OCI-LY3 (cell line): ENCODE results near the gene KCNMA1.

Experiments
- H2AFZ ChIP-seq: fragments of 200-600, 300-600 bp; shearing (Covaris generic); 2 replicates; pipeline ENCODE4 v1.6.0; 2014; ENCODE audit warnings: antibody characterized with exemption, low read depth, low read length
- H3K27ac ChIP-seq: fragments of 200-600, 300-600 bp; sonication (generic); 2 replicates; pipeline ENCODE4 v1.5.1; 2014; ENCODE audit warnings: mild to moderate bottlenecking, low read length, moderate library complexity, mixed read lengths
- H3K27me3 ChIP-seq: fragments of 200-600, 300-600 bp; sonication (generic); 2 replicates; pipeline ENCODE4 v1.6.1; 2014; ENCODE audit warnings: low read depth, low read length, mixed read lengths
- H3K36me3 ChIP-seq: fragments of 200-600, 300-600 bp; sonication (generic); replicated peaks from 2 replicates; pipeline ENCODE3; 2014; ENCODE audit warnings: low read depth, low read length, mixed read lengths
- H3K4me1 ChIP-seq: fragments of 300-600, 200-600 bp; sonication (generic); 2 replicates; pipeline ENCODE4 v1.6.1; 2014; ENCODE audit warnings: low read length, mixed read lengths
- H3K4me2 ChIP-seq: fragments of 200-600, 300-600 bp; sonication (generic); 2 replicates; pipeline ENCODE4 v1.6.1; 2014; ENCODE audit warnings: low read length, mixed read lengths
- H3K4me3 ChIP-seq: fragments of 300-600, 200-600 bp; sonication (generic); 2 replicates; pipeline ENCODE4 v1.5.1; 2014; ENCODE audit warnings: antibody characterized with exemption, mild to moderate bottlenecking, low read length, moderate library complexity
- H3K79me2 ChIP-seq: fragments of 300-600, 200-600 bp; shearing (Covaris generic); 2 replicates; pipeline ENCODE4 v1.6.1; 2014; ENCODE audit warnings: mild to moderate bottlenecking, low read length, mixed read lengths
- H3K9ac ChIP-seq: fragments of 300-600, 200-600 bp; shearing (Covaris generic); 2 replicates; pipeline ENCODE4 v1.6.0; 2014; ENCODE audit warnings: mild to moderate bottlenecking, low read length, moderate library complexity
- H3K9me3 ChIP-seq: fragments of 200-600, 300-600 bp; shearing (Covaris generic); 2 replicates; pipeline ENCODE4 v1.6.1; 2014; ENCODE audit warnings: low read length, mixed read lengths; ENCODE audit not compliant: insufficient read depth
- H4K20me1 ChIP-seq: fragments of 200-600, 300-600 bp; sonication (generic); 2 replicates; pipeline ENCODE4 v1.6.1; 2016; ENCODE audit warnings: low read length, mixed read lengths; ENCODE audit not compliant: insufficient read depth
- CTCF ChIP-seq: fragments of 200-600, 300-600 bp; sonication (generic); IDR thresholded peaks from 2 replicates; pipeline ENCODE4 v1.5.1; 2014; ENCODE audit warnings: antibody characterized with exemption, low read length, low read depth
- EZH2phosphoT487 ChIP-seq: fragments of 200-600 bp; shearing (Covaris generic); IDR thresholded peaks from 2 replicates; pipeline ENCODE4 v1.6.1; 2018; ENCODE audit warnings: antibody characterized with exemption, mixed run types, low read depth

The KCNMA1 gene

GRCh38 chr10:77383861-77384553 lies 253.6 kb downstream of the KCNMA1 start:
- peaks cover 39% of the 10 kb centered on the region for H4K20me1 ChIP-seq
- H3K27me3 ChIP-seq, result no peaks in the 10 kb centered on the region
- no peak for TF ChIP-seq CTCF
- no peak for TF ChIP-seq EZH2phosphoT487
- H3K36me3 ChIP-seq, result no peaks in the 10 kb centered on the region
- H2AFZ ChIP-seq, result no peak overlapping the region
- H3K4me3 ChIP-seq, result no peak overlapping the region
- H3K9ac ChIP-seq, result no peak overlapping the region
- no peaks in the 10 kb centered on the region for H3K9me3 ChIP-seq
- no peak overlapping the region for H3K4me2 ChIP-seq
- H3K27ac ChIP-seq, result no peak overlapping the region
- no peaks in the 10 kb centered on the region for H3K79me2 ChIP-seq
- no peaks in the 10 kb centered on the region for H3K4me1 ChIP-seq

GRCh38 chr10:77381750-77382149 lies 255.9 kb downstream of the KCNMA1 start:
- no peak overlapping the region for H2AFZ ChIP-seq
- H3K36me3 ChIP-seq, result no peaks in the 10 kb centered on the region
- no peak overlapping the region for H3K4me3 ChIP-seq
- no peaks in the 10 kb centered on the region for H3K9me3 ChIP-seq
- H3K4me1 ChIP-seq, result no peaks in the 10 kb centered on the region
- H3K79me2 ChIP-seq, result no peaks in the 10 kb centered on the region
- no peak overlapping the region for H3K4me2 ChIP-seq
- peaks cover 45% of the 10 kb centered on the region for H4K20me1 ChIP-seq
- H3K9ac ChIP-seq, result no peak overlapping the region
- H3K27me3 ChIP-seq, result no peaks in the 10 kb centered on the region
- TF ChIP-seq EZH2phosphoT487 (no peak), CTCF (no peak)
- no peak overlapping the region for H3K27ac ChIP-seq

- Histone ChIP-seq H2AFZ (no peak overlapping the region), H3K79me2 (no peaks in the 10 kb centered on the region), H3K27ac (no peak overlapping the region), H3K4me3 (no peak overlapping the region), H3K36me3 (no peaks in the 10 kb centered on the region), H4K20me1 (peaks cover 42% of the 10 kb centered on the region), H3K9me3 (no peaks in the 10 kb centered on the region), H3K4me2 (no peak overlapping the region), H3K27me3 (no peaks in the 10 kb centered on the region), H3K4me1 (no peaks in the 10 kb centered on the region), H3K9ac (no peak overlapping the region)
- no peak for TF ChIP-seq CTCF
- no peak for TF ChIP-seq EZH2phosphoT487
Measured at GRCh38 chr10:77380723-77381122, 256.9 kb downstream of the KCNMA1 start.

GRCh38 chr10:77380191-77380590 lies 257.4 kb downstream of the KCNMA1 start:
- Histone ChIP-seq H3K36me3 (no peaks in the 10 kb centered on the region), H4K20me1 (peaks cover 38% of the 10 kb centered on the region)

More at GRCh38 chr10:77380191-77380590, 257.4 kb downstream of the KCNMA1 start:
- Histone ChIP-seq H3K9me3 (no peaks in the 10 kb centered on the region), H3K79me2 (no peaks in the 10 kb centered on the region), H3K4me1 (no peaks in the 10 kb centered on the region), H3K27ac (no peak overlapping the region), H3K4me2 (no peak overlapping the region), H3K4me3 (no peak overlapping the region), H3K9ac (no peak overlapping the region), H2AFZ (no peak overlapping the region), H3K27me3 (no peaks in the 10 kb centered on the region)
- TF ChIP-seq CTCF (no peak), EZH2phosphoT487 (no peak)
